ENCODE data around the gene PTGIS.
A peak's percentile ranks its signal among the peaks of the same experiment; 100 is the strongest.

Gene PTGIS

GRCh38 chr20:49510562-49511122 lies 57.3 kb downstream of the PTGIS start:
- TF ChIP-seq CTCF (conservative IDR thresholded peaks at IDR 0.05; ENCODE audit: low read length): no peak
- H3K4me3 ChIP-seq (ENCODE audit: low read length): no peak overlapping the region
- peak; percentile 98 for DNase-seq (ENCODE audit: low read depth)

GRCh38 chr20:49508435-49509199 lies 59.3 kb downstream of the PTGIS start:
- DNase-seq (ENCODE audit: low read depth): peak; percentile 55
- no peak overlapping the region for H3K4me3 ChIP-seq (ENCODE audit: low read length)
- peak; percentile 66 for TF ChIP-seq CTCF (conservative IDR thresholded peaks at IDR 0.05; ENCODE audit: low read length)

- no peak overlapping the region for H3K4me3 ChIP-seq (ENCODE audit: low read length)
- no peak for DNase-seq (ENCODE audit: low read depth)
- no peak for TF ChIP-seq CTCF (conservative IDR thresholded peaks at IDR 0.05; ENCODE audit: low read length)
Observed at GRCh38 chr20:49507741-49508434, 60.0 kb downstream of the PTGIS start.

GRCh38 chr20:49505518-49505917 lies 62.4 kb downstream of the PTGIS start:
- DNase-seq (ENCODE audit: low read depth): peak; percentile 47

GRCh38 chr20:49503176-49503575 lies 64.8 kb downstream of the PTGIS start:
- no peak overlapping the region for H3K4me3 ChIP-seq (ENCODE audit: low read length)
- TF ChIP-seq CTCF (conservative IDR thresholded peaks at IDR 0.05; ENCODE audit: low read length): no peak

More at GRCh38 chr20:49505518-49505917, 62.4 kb downstream of the PTGIS start:
- no peak overlapping the region for H3K4me3 ChIP-seq (ENCODE audit: low read length)
- TF ChIP-seq CTCF (conservative IDR thresholded peaks at IDR 0.05; ENCODE audit: low read length): no peak

GRCh38 chr20:49501917-49502316 lies 66.0 kb downstream of the PTGIS start:
- no peak overlapping the region for H3K4me3 ChIP-seq (ENCODE audit: low read length)
- DNase-seq (ENCODE audit: low read depth): peak; percentile 18
- no peak for TF ChIP-seq CTCF (conservative IDR thresholded peaks at IDR 0.05; ENCODE audit: low read length)

More at GRCh38 chr20:49503176-49503575, 64.8 kb downstream of the PTGIS start:
- DNase-seq (ENCODE audit: low read depth): no peak

GRCh38 chr20:49497398-49497669 lies 70.6 kb downstream of the PTGIS start:
- TF ChIP-seq CTCF (conservative IDR thresholded peaks at IDR 0.05; ENCODE audit: low read length): no peak
- H3K4me3 ChIP-seq (ENCODE audit: low read length): no peak overlapping the region
- no peak for DNase-seq (ENCODE audit: low read depth)
